NOMO-1 treated with DMSO at 0.1 percent for 48 hours (cell line): ENCODE measurements around the gene ARHGAP26.
"Not testable (repeated sequence)": the region's sequence is repeated elsewhere in the genome, so short reads cannot be mapped to it uniquely, and the experiment has no call there.

Experiments
- DNase-seq: peaks from one replicate; lab custom pipeline; 2025; ENCODE audit not compliant: unreplicated experiment; lab: John Stamatoyannopoulos, UW

The ARHGAP26 gene

GRCh38 chr5:142978252-142978651 lies 208.1 kb downstream of the ARHGAP26 start:
- DNase-seq = no peak

- no peak for DNase-seq
Observed at GRCh38 chr5:142978726-142979125, 208.5 kb downstream of the ARHGAP26 start.

- DNase-seq = no peak
Observed at GRCh38 chr5:142979636-142980035, 209.5 kb downstream of the ARHGAP26 start.

GRCh38 chr5:142981475-142981874 lies 211.3 kb downstream of the ARHGAP26 start:
- no peak for DNase-seq

- no peak for DNase-seq
Observed at GRCh38 chr5:142981886-142982820, 212.0 kb downstream of the ARHGAP26 start.

GRCh38 chr5:142982821-142983200 lies 212.6 kb downstream of the ARHGAP26 start:
- no peak for DNase-seq

- DNase-seq = no peak
Observed at GRCh38 chr5:142984011-142984410, 213.8 kb downstream of the ARHGAP26 start.

GRCh38 chr5:142984525-142984924 lies 214.3 kb downstream of the ARHGAP26 start:
- no peak for DNase-seq

- not testable (repeated sequence) for DNase-seq
Observed at GRCh38 chr5:142989270-142989669, 219.1 kb downstream of the ARHGAP26 start.

GRCh38 chr5:142990073-142990472 lies 219.9 kb downstream of the ARHGAP26 start:
- DNase-seq = not testable (repeated sequence)

- DNase-seq = no peak
Observed at GRCh38 chr5:142994218-142994617, 224.0 kb downstream of the ARHGAP26 start.

GRCh38 chr5:142995621-142996020 lies 225.4 kb downstream of the ARHGAP26 start:
- DNase-seq = not testable (repeated sequence)

GRCh38 chr5:142997591-142997990 lies 227.4 kb downstream of the ARHGAP26 start:
- no peak for DNase-seq

GRCh38 chr5:142998316-142999020 lies 228.3 kb downstream of the ARHGAP26 start:
- DNase-seq = no peak

GRCh38 chr5:143000551-143000950 lies 230.4 kb downstream of the ARHGAP26 start:
- DNase-seq = not testable (repeated sequence)

GRCh38 chr5:143001764-143002351 lies 231.7 kb downstream of the ARHGAP26 start:
- no peak for DNase-seq

GRCh38 chr5:143002459-143003327 lies 232.5 kb downstream of the ARHGAP26 start:
- DNase-seq = peak; percentile 99

GRCh38 chr5:143003328-143003636 lies 233.1 kb downstream of the ARHGAP26 start:
- no peak for DNase-seq

GRCh38 chr5:143004361-143005145 lies 234.4 kb downstream of the ARHGAP26 start:
- no peak for DNase-seq

- no peak for DNase-seq
Observed at GRCh38 chr5:143006501-143006900, 236.3 kb downstream of the ARHGAP26 start.
